ENCODE measurements around the gene ERICH3. TPM values are rescaled to one million over a fixed set of nuclear protein-coding genes. Genes with fewer than 3 reads are reported as not detected.

Gene ERICH3
- total RNA-seq, 1 donor from 2014 or later = not detected

- H3K36me3 ChIP-seq (ENCODE audit: control insufficient read depth, insufficient read depth, low read length) = no peaks in the 10 kb centered on the region
- H3K27me3 ChIP-seq (ENCODE audit: control insufficient read depth, insufficient read depth, low read length) = no peaks in the 10 kb centered on the region
- H3K4me3 ChIP-seq (ENCODE audit: low read depth, low read length) = no peak overlapping the region
- TF ChIP-seq CTCF (IDR thresholded peaks at IDR 0.05; ENCODE audit: insufficient read depth, low read length, poor library complexity, severe bottlenecking) = no peak
- no peak for DNase-seq (ENCODE audit: low read depth)
Measured at GRCh38 chr1:74522148-74522547, 151.4 kb downstream of the ERICH3 start.

Other genes with a start within 250 kb of the ERICH3 start
- not detected in 2 replicates for gene LRRC53, start 161.2 kb downstream of the ERICH3 start, total RNA-seq
- 38.0 and 38.4 TPM in 2 replicates for gene CRYZ, start 59.3 kb upstream of the ERICH3 start, total RNA-seq
- gene TYW3, start 59.4 kb upstream of the ERICH3 start, total RNA-seq = 8.6 and 9.5 TPM in 2 replicates